ENCODE measurements around the gene HIVEP3.

HIVEP3 gene

DNA sequence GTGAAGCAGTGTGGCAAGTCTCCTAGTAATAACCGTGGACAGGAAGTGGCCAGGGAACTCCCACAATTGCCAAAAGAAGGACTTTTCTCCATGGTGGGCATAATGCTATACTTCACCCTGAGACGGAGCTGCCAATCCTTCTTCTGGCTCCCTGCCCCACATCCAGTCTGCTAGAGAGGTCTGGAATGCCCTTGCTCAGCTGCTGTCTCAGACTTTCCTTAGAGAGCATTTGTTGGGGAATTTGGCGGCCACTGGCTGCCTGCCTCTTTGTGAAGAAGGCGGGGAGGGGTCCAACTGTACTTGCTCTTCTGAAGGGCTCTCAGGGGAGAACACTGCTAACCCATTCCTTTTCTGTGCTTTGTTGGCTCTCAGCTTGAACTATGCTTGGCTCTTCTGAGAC lies 310.5 kb downstream of the HIVEP3 start:
- no peak overlapping the region for H3K4me3 ChIP-seq (replicated peaks; ENCODE audit: insufficient read depth, low read length)
- no peaks in the 10 kb centered on the region for H3K27me3 ChIP-seq (ENCODE audit: insufficient read depth, poor library complexity, severe bottlenecking)
- no peak for DNase-seq (ENCODE audit: low read depth in 1 of 2, low spot score in 1 of 2)
- TF ChIP-seq CTCF (IDR thresholded peaks at IDR 0.05; ENCODE audit: insufficient read depth, low read length) (no peak), SPI1 (IDR thresholded peaks at IDR 0.05; ENCODE audit: borderline replicate concordance, low read depth) (no peak), GABPA (IDR thresholded peaks at IDR 0.05; ENCODE audit: low read depth) (no peak), POLR2AphosphoS5 (IDR thresholded peaks at IDR 0.05; ENCODE audit: low read depth) (no peak), REST (IDR thresholded peaks at IDR 0.05; ENCODE audit: insufficient replicate concordance, low read depth) (no peak)
- H3K27ac ChIP-seq (replicated peaks), result no peak overlapping the region

DNA sequence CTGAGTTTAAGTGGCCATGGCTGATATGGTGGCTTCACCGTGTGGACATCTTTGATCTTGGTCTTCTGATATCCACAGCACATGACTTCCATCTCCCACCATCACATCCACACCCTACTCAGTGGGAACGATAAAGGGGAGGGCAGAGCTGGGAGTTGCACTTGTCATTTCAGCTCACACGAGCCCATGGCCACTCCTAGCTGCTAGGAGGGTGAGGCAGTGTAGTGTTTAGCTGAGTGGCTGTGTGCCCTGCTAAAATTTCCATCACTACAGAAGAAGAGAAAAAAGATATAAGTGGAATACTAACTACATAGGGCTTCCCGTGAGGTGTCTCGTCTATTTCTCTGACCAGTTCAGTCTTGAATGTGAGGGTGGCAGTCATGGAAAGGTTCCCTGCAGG lies 310.9 kb downstream of the HIVEP3 start:
- no peak overlapping the region for H3K27ac ChIP-seq (replicated peaks)
- no peak overlapping the region for H3K4me3 ChIP-seq (replicated peaks; ENCODE audit: insufficient read depth, low read length)
- no peak for DNase-seq (ENCODE audit: low read depth in 1 of 2, low spot score in 1 of 2)
- TF ChIP-seq SPI1 (IDR thresholded peaks at IDR 0.05; ENCODE audit: borderline replicate concordance, low read depth) (no peak), REST (IDR thresholded peaks at IDR 0.05; ENCODE audit: insufficient replicate concordance, low read depth) (no peak), CTCF (IDR thresholded peaks at IDR 0.05; ENCODE audit: insufficient read depth, low read length) (no peak)
- no peaks in the 10 kb centered on the region for H3K27me3 ChIP-seq (ENCODE audit: insufficient read depth, poor library complexity, severe bottlenecking)

DNA sequence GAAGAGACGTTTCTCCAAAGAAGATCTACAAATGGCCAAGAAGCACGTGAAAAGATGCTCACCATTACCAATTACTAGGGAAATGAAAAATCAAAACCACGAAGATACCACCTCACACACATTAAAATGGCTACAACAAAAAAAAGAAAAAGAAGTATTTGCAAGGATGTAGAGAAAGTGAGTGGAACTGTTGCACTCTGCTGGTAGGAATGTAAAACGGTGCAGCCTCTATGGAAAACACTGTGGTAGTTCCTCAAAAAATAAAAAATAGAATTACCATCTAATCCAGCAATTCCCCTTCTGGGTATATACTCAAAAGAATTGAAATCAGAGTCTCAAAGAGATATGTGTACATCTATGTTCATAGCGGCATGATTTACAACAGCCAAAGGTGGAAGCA lies 318.8 kb downstream of the HIVEP3 start:
- H3K27me3 ChIP-seq (ENCODE audit: insufficient read depth, poor library complexity, severe bottlenecking), result no peaks in the 10 kb centered on the region
- no peak overlapping the region for H3K27ac ChIP-seq (replicated peaks)
- no peak for DNase-seq (ENCODE audit: low read depth in 1 of 2, low spot score in 1 of 2)
- no peak overlapping the region for H3K4me3 ChIP-seq (replicated peaks; ENCODE audit: insufficient read depth, low read length)
- TF ChIP-seq CTCF (IDR thresholded peaks at IDR 0.05; ENCODE audit: insufficient read depth, low read length) (no peak), POLR2AphosphoS5 (IDR thresholded peaks at IDR 0.05; ENCODE audit: low read depth) (no peak), REST (IDR thresholded peaks at IDR 0.05; ENCODE audit: insufficient replicate concordance, low read depth) (no peak), SPI1 (IDR thresholded peaks at IDR 0.05; ENCODE audit: borderline replicate concordance, low read depth) (no peak), GABPA (IDR thresholded peaks at IDR 0.05; ENCODE audit: low read depth) (no peak)
